ENCODE measurements around the gene S1PR3. TPM values are rescaled to one million over a fixed set of nuclear protein-coding genes. Genes with fewer than 3 reads are reported as not detected.

Gene S1PR3
- total and polyA plus RNA-seq, 2 donors (not counting 1 experiment from before 2014, with no cell fraction given), result 20.5 to 23.8 TPM

DNA sequence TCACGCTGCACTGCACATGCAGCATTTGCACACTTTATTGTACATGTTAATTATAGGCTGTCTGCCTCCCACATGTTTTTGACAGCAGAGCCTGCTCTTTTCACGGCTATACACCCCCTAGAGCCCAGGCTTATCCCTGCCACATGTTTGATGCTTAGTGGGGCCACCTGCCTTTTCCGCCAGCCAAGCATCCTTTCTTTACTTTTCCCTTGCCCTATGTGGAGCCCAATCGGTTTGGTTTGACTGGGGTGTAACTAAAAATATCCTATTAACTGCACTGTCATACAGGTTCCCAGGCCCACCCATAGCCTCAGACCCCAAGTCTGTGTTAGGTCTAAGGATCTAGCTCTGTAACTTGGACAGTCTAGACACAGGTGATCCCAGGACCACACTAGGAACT, 18.9 kb upstream of the S1PR3 start:
- no peaks in the 10 kb centered on the region for H3K4me1 ChIP-seq (ENCODE audit: control insufficient read depth, extremely low read depth, insufficient read depth, low read length)
- H3K9me3 ChIP-seq (ENCODE audit: control insufficient read depth, insufficient read depth, low read depth, low read length), result no peaks in the 10 kb centered on the region
- no peak overlapping the region for H2AFZ ChIP-seq (ENCODE audit: low read length)
- no peak overlapping the region for H3K4me3 ChIP-seq (replicated peaks in 1 of 4; ENCODE audit: control extremely low read depth in 1 of 4, insufficient read depth in 1 of 4, low read depth in 3 of 4, low read length in 4 of 4)
- TF ChIP-seq, protein P1, sequence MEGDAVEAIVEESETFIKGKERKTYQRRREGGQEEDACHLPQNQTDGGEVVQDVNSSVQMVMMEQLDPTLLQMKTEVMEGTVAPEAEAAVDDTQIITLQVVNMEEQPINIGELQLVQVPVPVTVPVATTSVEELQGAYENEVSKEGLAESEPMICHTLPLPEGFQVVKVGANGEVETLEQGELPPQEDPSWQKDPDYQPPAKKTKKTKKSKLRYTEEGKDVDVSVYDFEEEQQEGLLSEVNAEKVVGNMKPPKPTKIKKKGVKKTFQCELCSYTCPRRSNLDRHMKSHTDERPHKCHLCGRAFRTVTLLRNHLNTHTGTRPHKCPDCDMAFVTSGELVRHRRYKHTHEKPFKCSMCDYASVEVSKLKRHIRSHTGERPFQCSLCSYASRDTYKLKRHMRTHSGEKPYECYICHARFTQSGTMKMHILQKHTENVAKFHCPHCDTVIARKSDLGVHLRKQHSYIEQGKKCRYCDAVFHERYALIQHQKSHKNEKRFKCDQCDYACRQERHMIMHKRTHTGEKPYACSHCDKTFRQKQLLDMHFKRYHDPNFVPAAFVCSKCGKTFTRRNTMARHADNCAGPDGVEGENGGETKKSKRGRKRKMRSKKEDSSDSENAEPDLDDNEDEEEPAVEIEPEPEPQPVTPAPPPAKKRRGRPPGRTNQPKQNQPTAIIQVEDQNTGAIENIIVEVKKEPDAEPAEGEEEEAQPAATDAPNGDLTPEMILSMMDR (conservative IDR thresholded peaks at IDR 0.05 in 1 of 2, IDR thresholded peaks at IDR 0.05 in 1 of 2; ENCODE audit: low read depth in 1 of 2, low read length in 2 of 2), result no peak
- no peak for TF ChIP-seq EZH2 (IDR thresholded peaks at IDR 0.05; ENCODE audit: low read length, missing control alignments)
- no peaks in the 10 kb centered on the region for H3K79me2 ChIP-seq (ENCODE audit: control insufficient read depth, insufficient read depth, low read length)
- H3K27ac ChIP-seq (ENCODE audit: insufficient read depth, low read length), result no peak overlapping the region
- DNase-seq (ENCODE audit: low read depth in 2 of 2), result no peak
- H3K36me3 ChIP-seq (ENCODE audit: control insufficient read depth, insufficient read depth, low read length), result no peaks in the 10 kb centered on the region
- H3K9ac ChIP-seq (ENCODE audit: insufficient read depth, low read length), result no peak overlapping the region
- H4K20me1 ChIP-seq (ENCODE audit: control insufficient read depth, extremely low read depth, insufficient read depth, low read length), result peaks cover 2% of the 10 kb centered on the region
- H3K27me3 ChIP-seq (ENCODE audit: control insufficient read depth, insufficient read depth, low read length), result peaks cover under 1% of the 10 kb centered on the region
- no peak overlapping the region for H3K4me2 ChIP-seq (ENCODE audit: extremely low read depth, insufficient read depth, low read length)

DNA sequence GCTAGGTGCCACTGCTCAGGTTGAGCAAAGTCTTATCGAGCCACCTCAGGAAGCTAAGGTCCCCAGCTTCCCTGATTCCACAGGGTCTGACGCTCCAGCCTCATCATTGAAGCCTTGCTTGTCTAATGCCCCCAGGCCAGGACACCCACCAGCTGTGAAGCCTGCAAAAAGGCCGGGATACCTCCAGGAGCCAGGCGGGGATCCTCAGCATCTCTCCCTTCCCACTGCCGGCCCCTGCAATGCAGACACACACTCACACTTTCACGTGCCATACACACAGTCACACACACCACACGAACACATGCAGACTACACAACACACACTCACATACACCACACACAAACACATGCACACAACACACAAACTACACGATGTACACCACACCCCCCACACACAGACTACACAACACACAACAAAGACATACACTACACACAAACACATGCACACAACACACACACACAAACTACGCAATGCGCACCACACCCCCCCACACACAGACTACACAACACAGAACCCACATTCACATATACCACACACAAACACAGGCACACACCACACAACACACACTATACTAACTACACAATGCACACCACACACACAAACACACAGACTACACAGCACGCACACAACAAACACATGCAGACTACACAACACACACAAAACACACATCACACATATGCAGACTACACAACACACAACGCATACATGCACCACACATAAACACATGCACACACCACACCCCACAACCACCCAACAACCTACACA, 17.8 kb upstream of the S1PR3 start:
- no peak for DNase-seq (ENCODE audit: low read depth in 2 of 2)
- H2AFZ ChIP-seq (ENCODE audit: low read length), result no peak overlapping the region
- TF ChIP-seq EZH2 (IDR thresholded peaks at IDR 0.05; ENCODE audit: low read length, missing control alignments), result no peak
- TF ChIP-seq, protein P1 (conservative IDR thresholded peaks at IDR 0.05 in 1 of 2, IDR thresholded peaks at IDR 0.05 in 1 of 2; ENCODE audit: low read depth in 1 of 2, low read length in 2 of 2), result no peak

DNA sequence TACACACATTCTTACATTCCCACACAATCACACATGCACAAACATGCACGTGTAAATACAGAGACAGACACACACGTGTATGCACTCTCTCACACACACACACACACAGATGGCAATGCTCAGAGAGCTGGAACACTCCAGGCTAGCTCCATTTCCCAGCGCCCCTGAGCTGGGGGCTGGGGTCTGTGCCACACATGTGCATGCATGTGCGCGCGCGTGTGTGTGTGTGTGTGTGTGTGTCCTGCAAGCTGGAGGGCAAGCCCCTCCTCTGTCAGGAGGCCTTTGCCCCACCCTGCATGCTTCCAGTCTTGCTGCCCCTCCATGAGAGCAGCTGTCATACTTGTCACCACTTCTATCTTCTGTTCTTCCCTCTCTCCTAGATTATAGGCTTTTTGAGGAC, 16.6 kb upstream of the S1PR3 start:
- Histone ChIP-seq H3K9me3 (ENCODE audit: control insufficient read depth, insufficient read depth, low read depth, low read length) (no peaks in the 10 kb centered on the region), H3K4me3 (replicated peaks in 1 of 4; ENCODE audit: control extremely low read depth in 1 of 4, insufficient read depth in 1 of 4, low read depth in 3 of 4, low read length in 4 of 4) (no peak overlapping the region), H3K27ac (ENCODE audit: insufficient read depth, low read length) (no peak overlapping the region), H3K9ac (ENCODE audit: insufficient read depth, low read length) (no peak overlapping the region), H3K36me3 (ENCODE audit: control insufficient read depth, insufficient read depth, low read length) (no peaks in the 10 kb centered on the region), H3K27me3 (ENCODE audit: control insufficient read depth, insufficient read depth, low read length) (peaks cover 3% of the 10 kb centered on the region), H2AFZ (ENCODE audit: low read length) (no peak overlapping the region), H3K4me1 (ENCODE audit: control insufficient read depth, extremely low read depth, insufficient read depth, low read length) (no peaks in the 10 kb centered on the region), H3K79me2 (ENCODE audit: control insufficient read depth, insufficient read depth, low read length) (no peaks in the 10 kb centered on the region), H4K20me1 (ENCODE audit: control insufficient read depth, extremely low read depth, insufficient read depth, low read length) (peaks cover 2% of the 10 kb centered on the region), H3K4me2 (ENCODE audit: extremely low read depth, insufficient read depth, low read length) (no peak overlapping the region)
- TF ChIP-seq, protein P1 (conservative IDR thresholded peaks at IDR 0.05 in 1 of 2, IDR thresholded peaks at IDR 0.05 in 1 of 2; ENCODE audit: low read depth in 1 of 2, low read length in 2 of 2), result no peak
- TF ChIP-seq EZH2 (IDR thresholded peaks at IDR 0.05; ENCODE audit: low read length, missing control alignments), result no peak
- no peak for DNase-seq (ENCODE audit: low read depth in 2 of 2)

More for the DNA sequence above, 17.8 kb upstream of the S1PR3 start:
- Histone ChIP-seq H3K27me3 (ENCODE audit: control insufficient read depth, insufficient read depth, low read length) (peaks cover 3% of the 10 kb centered on the region), H3K4me3 (replicated peaks in 1 of 4; ENCODE audit: control extremely low read depth in 1 of 4, insufficient read depth in 1 of 4, low read depth in 3 of 4, low read length in 4 of 4) (no peak overlapping the region), H3K36me3 (ENCODE audit: control insufficient read depth, insufficient read depth, low read length) (no peaks in the 10 kb centered on the region), H3K4me1 (ENCODE audit: control insufficient read depth, extremely low read depth, insufficient read depth, low read length) (no peaks in the 10 kb centered on the region), H3K79me2 (ENCODE audit: control insufficient read depth, insufficient read depth, low read length) (no peaks in the 10 kb centered on the region), H3K4me2 (ENCODE audit: extremely low read depth, insufficient read depth, low read length) (no peak overlapping the region), H4K20me1 (ENCODE audit: control insufficient read depth, extremely low read depth, insufficient read depth, low read length) (peaks cover 2% of the 10 kb centered on the region), H3K9ac (ENCODE audit: insufficient read depth, low read length) (no peak overlapping the region), H3K9me3 (ENCODE audit: control insufficient read depth, insufficient read depth, low read depth, low read length) (no peaks in the 10 kb centered on the region), H3K27ac (ENCODE audit: insufficient read depth, low read length) (no peak overlapping the region)
